K562 (cell line): ENCODE data around the gene HK1. TPM values are rescaled to one million over a fixed set of nuclear protein-coding genes. Genes with fewer than 3 reads are reported as not detected.

Experiments used
- ATAC-seq: fragments of 200-7000 bp; cut with Tn5 transposase; 3 replicates; pipeline ENCODE4 v1.9.1; 2020; ENCODE audit warnings: moderate library complexity
- BruUV-seq: library from RNA; stranded (reverse); fragments of 400-500 nt; replicated peaks from 2 replicates; lab custom pipeline; 2021; lab: Mats Ljungman, UMichigan
- CTCF ChIA-PET: fragments of 300-600 bp; formaldehyde crosslinking; extraction: SDS; loops from one replicate; lab custom pipeline; 2021; ENCODE audit warnings: low intra/inter-chr PET ratio; lab: Yijun Ruan, JAX
- POLR2A ChIA-PET: fragments of 300-600, 350-650 bp; sonication (Branson Sonifier 250); formaldehyde crosslinking; extraction: SDS; loops from one replicate; lab custom pipeline; 2021; ENCODE audit warnings: antibody characterized with exemption, inconsistent platforms; lab: Yijun Ruan, JAX
- DNase-seq, 4 experiments: peaks; one replicate each; pipeline versions ENCODE4 v3.0.0 to v3.0.0-alpha.2; 2011 to 2018; ENCODE audit warnings: low spot score in 3 of 4, mixed read lengths in 3 of 4; ENCODE audit errors: extremely low read depth in 1 of 4
- FAIRE-seq: peaks from 2 replicates; lab custom pipeline; 2011; peaks lifted over from hg19 to GRCh38; lab: Jason Lieb, UNC
- H2AFZ ChIP-seq: 2 replicates; pipeline ENCODE4 v1.6.0; 2011; ENCODE audit warnings: low read depth, low read length, control low read depth, inconsistent platforms
- H3K27ac ChIP-seq: fragments of 200-600 bp; 3 replicates; pipeline ENCODE4 v1.8.0; 2011; ENCODE audit warnings: low read depth, mild to moderate bottlenecking, control low read depth, inconsistent platforms, low read length, moderate library complexity, mixed read lengths; ENCODE audit errors: extremely low read depth
- H3K27me3 ChIP-seq, 2 experiments: fragments of 300-600 bp in 1 of 2; 2 replicates in 1 of 2; 3 replicates in 1 of 2; pipeline versions ENCODE4 v1.6.0 to v1.8.0; 2011; ENCODE audit warnings: inconsistent platforms in 2 of 2, low read length in 2 of 2, mild to moderate bottlenecking in 1 of 2, mixed read lengths in 1 of 2, moderate library complexity in 1 of 2; ENCODE audit not compliant: control insufficient read depth in 2 of 2, insufficient read depth in 2 of 2
- H3K36me3 ChIP-seq: fragments of 300-600 bp; 3 replicates; pipeline ENCODE4 v1.8.0; 2011; ENCODE audit warnings: mild to moderate bottlenecking, low read length, inconsistent platforms; ENCODE audit not compliant: control insufficient read depth, insufficient read depth
- H3K4me1 ChIP-seq, 2 experiments: fragments of 200-600 bp in 1 of 2; replicated peaks in 1 of 2; 2 replicates in 1 of 2; 3 replicates in 1 of 2; pipeline versions ENCODE4 v1.5.1 to v1.8.0; 2011; ENCODE audit warnings: inconsistent platforms in 2 of 2, low read length in 2 of 2, mild to moderate bottlenecking in 1 of 2, mixed read lengths in 1 of 2, moderate library complexity in 1 of 2; ENCODE audit not compliant: control insufficient read depth in 2 of 2, insufficient read depth in 2 of 2
- H3K4me2 ChIP-seq: 2 replicates; pipeline ENCODE4 v1.6.1; 2011; ENCODE audit warnings: low read length, control low read depth, inconsistent platforms, mixed read lengths; ENCODE audit not compliant: insufficient read depth
- H3K4me3 ChIP-seq: fragments of 200-600 bp; sonication (generic), shearing (Covaris generic); 2 replicates; pipeline ENCODE4 v1.5.1; 2016; ENCODE audit warnings: control low read depth, inconsistent platforms
- H3K79me2 ChIP-seq: fragments of 200-600 bp; 3 replicates; pipeline ENCODE4 v1.8.0; 2011; ENCODE audit warnings: low read length, inconsistent platforms; ENCODE audit not compliant: control insufficient read depth, insufficient read depth
- H3K9ac ChIP-seq, 2 experiments: 2 replicates each; pipeline versions ENCODE4 v1.6.0 to v1.6.1; 2011; ENCODE audit warnings: low read depth in 2 of 2, low read length in 2 of 2, control low read depth in 1 of 2, inconsistent platforms in 1 of 2, mild to moderate bottlenecking in 1 of 2, mixed read lengths in 1 of 2; ENCODE audit not compliant: insufficient read depth in 1 of 2
- H3K9me1 ChIP-seq: one replicate; pipeline ENCODE4 v1.6.0; 2011; ENCODE audit warnings: inconsistent platforms, mild to moderate bottlenecking, low read length, moderate library complexity; ENCODE audit not compliant: control insufficient read depth, insufficient read depth
- H3K9me3 ChIP-seq: replicated peaks from 2 replicates; pipeline ENCODE4 v1.5.1; 2011; ENCODE audit warnings: low read depth, low read length, inconsistent platforms; ENCODE audit not compliant: control insufficient read depth, insufficient read depth
- H4K20me1 ChIP-seq: replicated peaks from 2 replicates; pipeline ENCODE4 v1.6.1; 2011; ENCODE audit warnings: low read length, inconsistent platforms, mixed read lengths; ENCODE audit not compliant: control insufficient read depth, insufficient read depth
- MTF1 ChIP-seq: fragments of 250-450 bp; sonication (Bioruptor Pico); IDR thresholded peaks from 2 replicates; pipeline ENCODE4 v1.9.0; 2021; ENCODE audit warnings: moderate library complexity, mild to moderate bottlenecking, inconsistent platforms, borderline replicate concordance
- POLR2G ChIP-seq: fragments of 200-400 bp; formaldehyde crosslinking; IDR thresholded peaks from 2 replicates; pipeline ENCODE4 v1.6.1; 2017; ENCODE audit warnings: low read depth, mild to moderate bottlenecking, antibody characterized with exemption, low read length, moderate library complexity
- RBM22 ChIP-seq: fragments of 200-400 bp; formaldehyde crosslinking; IDR thresholded peaks from 2 replicates; pipeline ENCODE4 v1.6.1; 2018; ENCODE audit warnings: low read length, low read depth; ENCODE audit not compliant: poor library complexity, severe bottlenecking
- ZNF263 ChIP-seq: sonication (generic); formaldehyde crosslinking; IDR thresholded peaks from 2 replicates; pipeline ENCODE4 v1.8.0; 2022; ENCODE audit warnings: mild to moderate bottlenecking, missing genetic modification reagents, borderline replicate concordance
- WGBS: fragments of 100-300 bp; shearing (Covaris generic); methylation state at CpG from one replicate; pipeline ENCODE4 v1.1.6; 2016; ENCODE audit warnings: low coverage, mixed read lengths; ENCODE audit not compliant: insufficient coverage; ENCODE audit errors: missing lambda C conversion rate; 5-methylcytosine and 5-hydroxymethylcytosine counted together
- in situ Hi-C: fragments of 300-500 bp; cut with MboI; formaldehyde crosslinking; loops from 4 replicates; pipeline ENCODE4 v1.15.0; 2018; ENCODE audit warnings: inconsistent platforms, mixed read lengths
- intact Hi-C: fragments of 100-400 bp; cut with micrococcal nuclease; formaldehyde crosslinking; loops from 2 replicates; pipeline ENCODE4 v1.14.2; 2022
- polyA plus RNA-seq, 8 experiments: library from polyadenylated mRNA; depleted of rRNA in 4 of 8; stranded (reverse) in 5 of 8; unstranded in 3 of 8; fragments of >200 nt; fragmentation: Nextera tagmentation in 2 of 8; fragmentation: Illumina TruSeq in 1 of 8; extraction: Ambion mirVana in 2 of 8; extraction: Trizol in 1 of 8; gene quantifications; 2 replicates each; pipeline versions ENCODE4 v1.2.1 to v1.2.3, GENCODE V29; 2011 to 2014; ENCODE audit warnings: inconsistent platforms in 1 of 8, missing spikeins in 1 of 8
- total RNA-seq, 7 experiments: library from RNA; depleted of rRNA in 6 of 7; stranded (reverse); fragments of >200 nt in 6 of 7; fragmentation: Illumina TruSeq in 2 of 7; extraction: Trizol in 2 of 7; gene quantifications; 2 replicates each; pipeline versions ENCODE4 v1.2.1 to v1.2.3, GENCODE V29; 2011 to 2021; ENCODE audit warnings: low replicate concordance in 1 of 7

HK1 gene
- total and polyA plus RNA-seq, 9 of the 15 experiments (the other 6 are each of a cell fraction or from before 2014, with no cell fraction given) = 29.2 to 444 (median 193) TPM

- intact Hi-C loops = no loop called here
- Histone ChIP-seq H3K9me1 (no peaks in the 10 kb centered on the region), H3K27me3 (no peaks in the 10 kb centered on the region), H3K9ac (0 out of 4 replicates have a peak overlapping the region, but pooled peaks of 1 of the 2 experiments have one; percentile 68), H3K27ac (no peak overlapping the region), H3K4me3 (no peak overlapping the region), H3K9me3 (no peaks in the 10 kb centered on the region), H3K4me2 (no peak overlapping the region), H3K79me2 (no peaks in the 10 kb centered on the region; the same call in 1 of the 3 replicates), H4K20me1 (0 out of 2 replicates have a peak, but pooled peaks cover 7% of the 10 kb centered on the region), H2AFZ (no peak overlapping the region), H3K4me1 (peaks cover 0 to 6% of the 10 kb centered on the region in 2 experiments; a peak in 1 of 5 replicates), H3K36me3 (peaks cover 99% of the 10 kb centered on the region)
- no peak for TF ChIP-seq MTF1
- peak; percentile 40; the same call in 1 of the 2 replicates for TF ChIP-seq ZNF263 (CRISPR knock-in tag)
- TF ChIP-seq POLR2G = peak; percentile 49; the same call in 1 of the 2 replicates
- peak; percentile 82 for TF ChIP-seq RBM22
- in situ Hi-C loops = no loop called here
- BruUV-seq = no TSS peak
- no peak for FAIRE-seq
- ChIA-PET POLR2A (interaction anchor here (0.6 to 1.7 kb wide), 5 partner anchors 22 to 143 kb away, joined by 3 to 8 read pairs (median 3); no protein-coding TSS in a partner anchor), CTCF (no interaction called here)
- WGBS = 91% methylated on average over 25 of the region's 26 CpGs
- DNase-seq = no peak
- ATAC-seq = no peak
Observed at GRCh38 chr10:69382382-69383117, 104.3 kb downstream of the HK1 start.
